Measurements from ENCODE around the gene KLHL20.

DNA sequence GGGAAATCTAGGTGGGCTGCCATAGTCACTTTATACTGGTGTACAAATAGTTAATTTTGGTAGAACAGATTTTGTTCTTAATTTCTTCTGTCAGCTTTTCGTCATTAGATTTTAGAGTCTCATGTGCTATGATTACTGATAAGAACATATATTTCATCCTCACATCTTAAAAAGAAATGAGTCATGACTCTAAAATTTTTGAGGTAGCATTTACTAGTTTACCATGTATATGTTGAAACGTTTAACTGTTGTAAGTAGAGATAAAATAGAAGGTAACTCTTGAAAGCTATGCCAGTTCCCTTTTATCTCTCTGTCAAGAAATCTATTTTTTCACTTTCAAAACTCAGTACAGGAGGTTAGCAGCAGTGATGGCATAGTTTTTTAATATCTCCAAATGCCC is 53.4 kb downstream of the KLHL20 start:
- TF ChIP-seq CTCF (conservative IDR thresholded peaks at IDR 0.05; ENCODE audit: low read length), result no peak
- no peak for TF ChIP-seq EZH2phosphoT487 (IDR thresholded peaks at IDR 0.05; ENCODE audit: borderline replicate concordance)

All from Loucy (cell line).